Right atrium auricular region (tissue), 2 donors: Measurements from ENCODE around the gene STAP2. TPM values are rescaled to one million over a fixed set of nuclear protein-coding genes. Genes with fewer than 3 reads are reported as not detected.

Experiments
- total RNA-seq, 2 donors: library from RNA; depleted of rRNA; stranded (reverse); fragments of >200 nt; gene quantifications; one replicate each; pipeline ENCODE4 v1.1.0, GENCODE V29; 2016

STAP2 gene
- total RNA-seq, 2 donors from 2014 or later, result 4.8 to 11.8 TPM

Other genes starting within 250 kb of the STAP2 start
- gene MAP2K2, start 214.7 kb downstream of the STAP2 start, total RNA-seq, result 10 to 100 TPM; 82.2 to 97.4 TPM
- not detected for gene CREB3L3, start 185.2 kb downstream of the STAP2 start, total RNA-seq
- 10 to 100 TPM; 10.9 to 15.9 TPM for gene SIRT6, start 156.3 kb downstream of the STAP2 start, total RNA-seq
- 1 to 10 TPM in 1 of 2 donors, under 1 TPM in 1; 0.39 to 1.7 TPM for gene ANKRD24, start 156.1 kb downstream of the STAP2 start, total RNA-seq
- gene EBI3, start 109.3 kb downstream of the STAP2 start, total RNA-seq, result 1 to 10 TPM; 1.7 to 2.6 TPM
- gene YJU2, start 91.7 kb downstream of the STAP2 start, total RNA-seq, result 10 to 100 TPM in 1 of 2 donors, 1 to 10 TPM in 1; 9.1 to 17.6 TPM
- gene SHD, start 59.6 kb downstream of the STAP2 start, total RNA-seq, result 10 to 100 TPM; 24.2 to 24.6 TPM
- gene TMIGD2, start 36.4 kb downstream of the STAP2 start, total RNA-seq, result under 1 TPM in 1 of 2 donors, not detected in 1; 0.28 TPM
- not detected for gene FSD1, start 34.2 kb downstream of the STAP2 start, total RNA-seq
- gene MPND, start 4.7 kb upstream of the STAP2 start, total RNA-seq, result 1 to 10 TPM; 6.2 to 7.3 TPM
- 10 to 100 TPM; 17.5 to 31.9 TPM for gene SH3GL1, start 61.7 kb upstream of the STAP2 start, total RNA-seq
- 1 to 10 TPM; 2.6 to 5.0 TPM for gene CHAF1A, start 63.8 kb upstream of the STAP2 start, total RNA-seq
- gene UBXN6, start 119.0 kb upstream of the STAP2 start, total RNA-seq, result 100 to 1,000 TPM in 1 of 2 donors, 10 to 100 TPM in 1; 52.8 to 100 TPM
- gene HDGFL2, start 133.5 kb upstream of the STAP2 start, total RNA-seq, result 10 to 100 TPM; 18.3 to 24.8 TPM
- 100 to 1,000 TPM; 104 to 156 TPM for gene PLIN4, start 179.7 kb upstream of the STAP2 start, total RNA-seq
- gene PLIN5, start 196.4 kb upstream of the STAP2 start, total RNA-seq, result 10 to 100 TPM; 21.4 to 43.6 TPM
- under 1 TPM in 1 of 2 donors, not detected in 1; 0.67 TPM for gene LRG1, start 201.2 kb upstream of the STAP2 start, total RNA-seq
- 10 to 100 TPM in 1 of 2 donors, 1 to 10 TPM in 1; 3.9 to 10.8 TPM for gene SEMA6B, start 220.9 kb upstream of the STAP2 start, total RNA-seq